Stomach (tissue), 4 donors: ENCODE results near the gene SLC29A3.

Experiments
- POLR2A ChIP-seq, 4 donors: fragments of 450-650 bp; IDR thresholded peaks; one replicate each; pipeline ENCODE4 v1.6.1; 2016; ENCODE audit warnings: antibody characterized with exemption in 4 of 4, control low read depth in 2 of 4, mild to moderate bottlenecking in 1 of 4, moderate library complexity in 1 of 4
- POLR2AphosphoS5 ChIP-seq, 3 donors: sonication (generic); formaldehyde crosslinking; IDR thresholded peaks; one replicate each; pipeline ENCODE4 v1.6.1; 2016; ENCODE audit warnings: antibody characterized with exemption in 3 of 3
- TF ChIP-seq, protein P1 (sequence below), 7 experiments: fragments of 450-650 bp in 4 of 7; fragments of 200-600 bp in 3 of 7; sonication (generic) in 3 of 7; IDR thresholded peaks; one replicate each; pipeline ENCODE4 v1.5.1; 2016 to 2019; ENCODE audit warnings: antibody characterized with exemption in 7 of 7, control low read depth in 2 of 7, mild to moderate bottlenecking in 1 of 7

DNA sequence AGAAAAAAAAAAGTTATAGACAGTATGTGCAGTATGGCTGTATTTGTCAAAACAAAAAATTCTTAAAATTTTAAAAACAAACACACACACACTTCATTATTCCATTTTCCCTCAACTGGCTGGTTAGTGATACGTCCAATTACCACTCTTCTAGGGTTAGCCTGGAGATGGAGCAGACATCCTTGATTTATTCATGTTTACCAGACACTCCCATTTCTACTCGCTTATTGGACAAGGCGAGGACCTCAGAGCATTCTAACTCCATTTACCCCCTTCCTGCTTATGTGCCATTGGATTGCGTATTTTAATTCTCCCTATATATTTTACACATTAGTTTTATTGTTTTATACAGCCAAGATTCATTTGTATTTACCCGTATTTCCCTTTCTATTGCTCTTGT lies 69.1 kb downstream of the SLC29A3 start:
- TF ChIP-seq, protein P1, sequence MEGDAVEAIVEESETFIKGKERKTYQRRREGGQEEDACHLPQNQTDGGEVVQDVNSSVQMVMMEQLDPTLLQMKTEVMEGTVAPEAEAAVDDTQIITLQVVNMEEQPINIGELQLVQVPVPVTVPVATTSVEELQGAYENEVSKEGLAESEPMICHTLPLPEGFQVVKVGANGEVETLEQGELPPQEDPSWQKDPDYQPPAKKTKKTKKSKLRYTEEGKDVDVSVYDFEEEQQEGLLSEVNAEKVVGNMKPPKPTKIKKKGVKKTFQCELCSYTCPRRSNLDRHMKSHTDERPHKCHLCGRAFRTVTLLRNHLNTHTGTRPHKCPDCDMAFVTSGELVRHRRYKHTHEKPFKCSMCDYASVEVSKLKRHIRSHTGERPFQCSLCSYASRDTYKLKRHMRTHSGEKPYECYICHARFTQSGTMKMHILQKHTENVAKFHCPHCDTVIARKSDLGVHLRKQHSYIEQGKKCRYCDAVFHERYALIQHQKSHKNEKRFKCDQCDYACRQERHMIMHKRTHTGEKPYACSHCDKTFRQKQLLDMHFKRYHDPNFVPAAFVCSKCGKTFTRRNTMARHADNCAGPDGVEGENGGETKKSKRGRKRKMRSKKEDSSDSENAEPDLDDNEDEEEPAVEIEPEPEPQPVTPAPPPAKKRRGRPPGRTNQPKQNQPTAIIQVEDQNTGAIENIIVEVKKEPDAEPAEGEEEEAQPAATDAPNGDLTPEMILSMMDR (IDR thresholded peaks at IDR 0.05) = no peak
- TF ChIP-seq POLR2A (IDR thresholded peaks at IDR 0.05) (no peak), POLR2AphosphoS5 (IDR thresholded peaks at IDR 0.05) (no peak)
